Posterior vena cava (tissue), 2 donors: ENCODE data around the gene KRT2. TPM values are rescaled to one million over a fixed set of nuclear protein-coding genes. Genes with fewer than 3 reads are reported as not detected.

Experiments
- DNase-seq: peaks from one replicate; pipeline ENCODE4 v3.0.0-alpha.2; 2020; ENCODE audit warnings: low spot score
- intact Hi-C, 2 donors: fragments of 100-400 bp; cut with DNase I; formaldehyde crosslinking; loops; one replicate each; pipeline versions ENCODE4 v1.14.1 to v1.14.2; 2022 to 2023
- long read RNA-seq, 2 donors: library from polyadenylated mRNA; unstranded; transcript quantifications; one replicate each; pipeline ENCODE4 v2.0.0, GENCODE V29; 2020 to 2021
- total RNA-seq, 2 donors: library from RNA; stranded (reverse); fragmentation: NEBNext Ultra II Directional; extraction: Animal tissue kit (Norgen Biotek cat#: 25700); gene quantifications; one replicate each; pipeline ENCODE4 v1.2.1, GENCODE V29; 2021
- donor health status: DM: yes; HTN: yes; CAD: no.
- donor health status: DM: yes; HTN: yes; CAD: no.

The KRT2 gene
- total RNA-seq: not detected
- long read RNA-seq, donor 1: 0 reads
- long read RNA-seq, donor 2: 0 reads

- DNase-seq: no peak
Observed at GRCh38 chr12:52651726-52652261, at the start of gene KRT2. Gene KRT2 (minus strand): TSS chr12:52652211. CDS start chr12:52652142, 69 bp downstream.

GRCh38 chr12:52701281-52701680, 49.3 kb upstream of the KRT2 start:
- peak; percentile 64 for DNase-seq
- intact Hi-C loops: no loop called here

More at GRCh38 chr12:52651726-52652261, at the start of gene KRT2:
- intact Hi-C loops: no loop called here

GRCh38 chr12:52699960-52700359, 47.9 kb upstream of the KRT2 start:
- intact Hi-C loops: no loop called here
- peak; percentile 11 for DNase-seq

GRCh38 chr12:52699373-52699772, 47.4 kb upstream of the KRT2 start:
- intact Hi-C loops: no loop called here

GRCh38 chr12:52698651-52699340, 46.8 kb upstream of the KRT2 start:
- DNase-seq: peak; percentile 48
- intact Hi-C loops: no loop called here

More at GRCh38 chr12:52699373-52699772, 47.4 kb upstream of the KRT2 start:
- DNase-seq: peak; percentile 56

GRCh38 chr12:52697058-52697582, 45.1 kb upstream of the KRT2 start:
- intact Hi-C loops: no loop called here
- DNase-seq: no peak

- no peak for DNase-seq
- intact Hi-C loops: no loop called here
Observed at GRCh38 chr12:52696588-52696987, 44.6 kb upstream of the KRT2 start.

- no peak for DNase-seq
- intact Hi-C loops: no loop called here
Observed at GRCh38 chr12:52695039-52695438, 43.0 kb upstream of the KRT2 start.

- intact Hi-C loops: loop anchor here in 1 of 2 donors (5.0 kb wide), 1 partner anchor 922 kb away; no protein-coding TSS in a partner anchor
- no peak for DNase-seq
Observed at GRCh38 chr12:52694151-52694550, 42.1 kb upstream of the KRT2 start.

- intact Hi-C loops: loop anchor here in 1 of 2 donors (5.0 kb wide), 1 partner anchor 921 kb away; no protein-coding TSS in a partner anchor
- DNase-seq: no peak
Observed at GRCh38 chr12:52693261-52693660, 41.2 kb upstream of the KRT2 start.

GRCh38 chr12:52692254-52692653, 40.2 kb upstream of the KRT2 start:
- intact Hi-C loops: loop anchor here in 1 of 2 donors (5.0 kb wide), 1 partner anchor 920 kb away; no protein-coding TSS in a partner anchor
- DNase-seq: no peak

- DNase-seq: peak; percentile 29
Observed at GRCh38 chr12:52691841-52692150, 39.8 kb upstream of the KRT2 start.

GRCh38 chr12:52691076-52691840, 39.2 kb upstream of the KRT2 start:
- DNase-seq: peak; percentile 80
- intact Hi-C loops: loop anchor here in 1 of 2 donors (5.0 kb wide), 1 partner anchor 919 kb away; no protein-coding TSS in a partner anchor

More at GRCh38 chr12:52691841-52692150, 39.8 kb upstream of the KRT2 start:
- intact Hi-C loops: loop anchor here in 1 of 2 donors (5.0 kb wide), 1 partner anchor 919 kb away; no protein-coding TSS in a partner anchor

GRCh38 chr12:52690351-52691075, 38.5 kb upstream of the KRT2 start:
- peak; percentile 31 for DNase-seq
- intact Hi-C loops: loop anchor here in 1 of 2 donors (5.0 kb wide), 1 partner anchor 918 kb away; no protein-coding TSS in a partner anchor

GRCh38 chr12:52689936-52690335, 37.9 kb upstream of the KRT2 start:
- peak; percentile 32 for DNase-seq
- intact Hi-C loops: loop anchor here in 1 of 2 donors (5.0 kb wide), 1 partner anchor 918 kb away; no protein-coding TSS in a partner anchor

- DNase-seq: no peak
- intact Hi-C loops: no loop called here
Observed at GRCh38 chr12:52689239-52689638, 37.2 kb upstream of the KRT2 start.

GRCh38 chr12:52688481-52688880, 36.5 kb upstream of the KRT2 start:
- intact Hi-C loops: no loop called here
- DNase-seq: no peak

GRCh38 chr12:52687497-52688385, 35.7 kb upstream of the KRT2 start:
- intact Hi-C loops: no loop called here
- DNase-seq: peak; percentile 36
